Immature natural killer cell (primary cell): ENCODE results near the gene TRIM33. TPM values are rescaled to one million over a fixed set of nuclear protein-coding genes. Genes with fewer than 3 reads are reported as not detected.
"Not testable (repeated sequence)": the region's sequence is repeated elsewhere in the genome, so short reads cannot be mapped to it uniquely, and the experiment has no call there.

Source experiments
- DNase-seq, 3 donors: peaks; one replicate each; pipeline ENCODE4 v3.0.0; 2022; ENCODE audit warnings: mixed read lengths in 1 of 3
- H3K27ac Mint-ChIP-seq, 6 donors: one replicate each; pipeline ENCODE4 v1.8.0; 2020; ENCODE audit warnings: mixed read lengths in 6 of 6, mild to moderate bottlenecking in 5 of 6, inconsistent platforms in 4 of 6, moderate library complexity in 3 of 6
- H3K27me3 Mint-ChIP-seq, 3 donors: one replicate each; pipeline ENCODE4 v1.8.0; 2020 to 2021; ENCODE audit warnings: low read depth in 3 of 3, mild to moderate bottlenecking in 3 of 3, mixed read lengths in 3 of 3, moderate library complexity in 3 of 3, inconsistent platforms in 1 of 3
- H3K36me3 Mint-ChIP-seq, 3 donors: one replicate each; pipeline ENCODE4 v1.8.0; 2020; ENCODE audit warnings: mixed read lengths in 3 of 3, inconsistent platforms in 2 of 3, mild to moderate bottlenecking in 2 of 3
- H3K4me1 Mint-ChIP-seq, 2 donors: one replicate each; pipeline ENCODE4 v1.8.0; 2020; ENCODE audit warnings: inconsistent platforms in 2 of 2, mild to moderate bottlenecking in 2 of 2, mixed read lengths in 2 of 2, moderate library complexity in 1 of 2
- H3K4me3 Mint-ChIP-seq, 5 donors: one replicate each; pipeline ENCODE4 v1.8.0; 2020; ENCODE audit warnings: mild to moderate bottlenecking in 5 of 5, mixed read lengths in 5 of 5, inconsistent platforms in 3 of 5, moderate library complexity in 3 of 5
- H3K9me3 Mint-ChIP-seq, 6 donors: one replicate each; pipeline ENCODE4 v1.8.0; 2020; ENCODE audit warnings: mild to moderate bottlenecking in 6 of 6, mixed read lengths in 6 of 6, inconsistent platforms in 4 of 6, moderate library complexity in 3 of 6
- polyA plus RNA-seq, 3 donors: library from polyadenylated mRNA; unstranded; fragments of 300-500 nt; fragmentation: Illumina TruSeq; gene quantifications; one replicate each; pipeline ENCODE4 v1.2.3, GENCODE V29; 2021

TRIM33 gene
- polyA plus RNA-seq, 3 donors from 2014 or later = 17.3 to 43.3 (median 28.0) TPM

DNA sequence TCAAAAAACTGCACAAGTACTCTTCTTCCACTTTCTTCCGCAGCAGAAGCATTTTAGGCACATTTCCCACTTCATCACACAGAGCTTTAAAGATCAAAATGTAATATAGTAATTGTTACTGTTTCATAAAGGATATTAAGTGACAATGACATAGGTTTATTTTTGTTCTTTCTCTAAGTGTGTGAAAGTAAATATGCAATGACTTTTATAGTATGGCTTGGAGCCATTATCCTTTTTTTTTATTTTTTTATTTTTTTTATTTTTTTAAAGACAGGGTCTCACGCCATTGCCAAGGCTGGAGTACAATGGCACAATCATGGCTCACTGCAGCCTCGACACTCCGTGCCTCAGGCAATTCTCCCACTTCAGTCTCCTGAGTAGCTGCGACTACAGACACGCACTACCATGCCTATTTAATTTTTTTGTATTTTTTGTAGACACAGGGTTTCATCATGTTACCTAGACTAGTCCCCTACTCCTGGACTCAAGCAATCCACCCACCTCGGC is 7.0 kb downstream of the TRIM33 start:
- Mint-ChIP-seq H3K4me3 (peak overlapping the region in 1 of 5 donors; percentile 21), H3K4me1 (peaks cover 74 to 92% of the 10 kb centered on the region in 2 donors), H3K36me3 (peaks cover 0 to 4% (median 0%) of the 10 kb centered on the region in 3 donors), H3K27ac (peak overlapping the region; percentile 38 to 95 (median 88)), H3K27me3 (peaks cover 0 to 3% (median 0%) of the 10 kb centered on the region in 3 donors), H3K9me3 (no peaks in the 10 kb centered on the region)
- DNase-seq = no peak

DNA sequence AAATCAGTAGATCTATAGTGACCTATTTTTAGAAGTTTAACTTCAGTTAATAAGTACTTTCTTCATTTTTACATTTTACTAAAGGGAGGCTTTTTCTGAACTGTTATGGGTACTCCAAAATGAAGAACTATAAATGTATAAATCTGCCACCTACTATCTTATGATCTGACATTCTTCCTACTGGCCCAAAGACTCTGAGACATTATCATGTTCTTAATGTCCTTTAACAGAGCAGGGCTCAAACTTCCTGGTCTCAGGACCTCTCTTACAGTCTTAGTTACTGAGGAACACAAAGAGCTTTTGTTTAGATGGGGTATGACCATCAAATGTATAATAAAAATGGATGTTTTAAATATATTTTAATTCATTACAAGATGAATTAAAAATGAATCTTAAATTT is 8.9 kb downstream of the TRIM33 start:
- Mint-ChIP-seq H3K9me3 (no peaks in the 10 kb centered on the region), H3K4me3 (no peak overlapping the region), H3K36me3 (peaks cover 0 to 4% (median 0%) of the 10 kb centered on the region in 3 donors), H3K4me1 (peaks cover 67 to 90% of the 10 kb centered on the region in 2 donors), H3K27ac (peak overlapping the region in 4 of 6 donors; percentile 5 to 49 (median 28)), H3K27me3 (peaks cover 0 to 3% (median 0%) of the 10 kb centered on the region in 3 donors)
- no peak for DNase-seq

DNA sequence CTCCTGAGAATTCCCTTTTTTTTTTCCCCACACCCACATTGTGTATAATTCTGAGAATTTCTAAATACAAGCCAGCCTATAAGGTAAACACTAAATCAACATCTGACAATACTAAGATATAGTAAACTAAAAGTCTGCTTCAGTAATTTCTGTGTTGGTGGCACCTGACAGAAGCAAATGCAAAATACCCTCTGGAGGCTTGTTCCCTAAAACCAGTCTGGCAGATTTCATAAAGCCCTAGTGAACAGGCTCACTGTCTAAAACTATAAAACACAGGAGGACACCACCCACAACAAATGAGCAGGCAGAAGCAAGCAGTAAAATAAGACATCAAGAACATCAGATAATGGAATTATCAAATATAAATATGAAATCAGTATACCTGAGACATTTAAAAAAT is 11.5 kb downstream of the TRIM33 start:
- Mint-ChIP-seq H3K27me3 (no peaks in the 10 kb centered on the region), H3K36me3 (no peaks in the 10 kb centered on the region), H3K4me3 (peak overlapping the region in 1 of 5 donors; percentile 34), H3K4me1 (peaks cover 53 to 88% of the 10 kb centered on the region in 2 donors), H3K9me3 (no peaks in the 10 kb centered on the region), H3K27ac (peak overlapping the region in 3 of 6 donors; percentile 15 to 80 (median 27))
- no peak for DNase-seq

DNA sequence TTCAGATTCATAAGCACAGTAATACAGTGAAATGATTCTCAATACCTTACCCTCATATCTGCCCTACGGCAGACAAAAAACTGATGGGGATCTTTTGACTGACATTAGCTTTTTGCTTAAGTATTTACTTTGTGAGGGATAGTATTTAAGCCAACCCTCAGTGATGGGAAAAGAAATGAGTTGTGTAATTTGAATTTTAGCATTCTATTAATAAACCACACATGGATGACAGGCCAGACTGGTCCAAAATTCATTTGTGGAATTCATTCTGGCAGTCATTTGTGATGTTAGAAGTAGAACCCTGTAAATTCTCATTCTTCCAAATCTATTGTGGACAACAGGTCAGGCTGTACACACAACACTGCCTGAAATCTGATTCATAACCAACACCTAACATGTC is 14.9 kb downstream of the TRIM33 start:
- peaks cover 7 to 8% (median 7%) of the 10 kb centered on the region in 3 donors for H3K36me3 Mint-ChIP-seq
- no peaks in the 10 kb centered on the region for H3K27me3 Mint-ChIP-seq
- DNase-seq = no peak
- peaks cover 53 to 90% of the 10 kb centered on the region in 2 donors for H3K4me1 Mint-ChIP-seq
- peaks cover 0 to 2% (median 0%) of the 10 kb centered on the region in 6 donors for H3K9me3 Mint-ChIP-seq
- no peak overlapping the region for H3K4me3 Mint-ChIP-seq
- H3K27ac Mint-ChIP-seq = peak overlapping the region in 2 of 6 donors; percentile 19 to 57

DNA sequence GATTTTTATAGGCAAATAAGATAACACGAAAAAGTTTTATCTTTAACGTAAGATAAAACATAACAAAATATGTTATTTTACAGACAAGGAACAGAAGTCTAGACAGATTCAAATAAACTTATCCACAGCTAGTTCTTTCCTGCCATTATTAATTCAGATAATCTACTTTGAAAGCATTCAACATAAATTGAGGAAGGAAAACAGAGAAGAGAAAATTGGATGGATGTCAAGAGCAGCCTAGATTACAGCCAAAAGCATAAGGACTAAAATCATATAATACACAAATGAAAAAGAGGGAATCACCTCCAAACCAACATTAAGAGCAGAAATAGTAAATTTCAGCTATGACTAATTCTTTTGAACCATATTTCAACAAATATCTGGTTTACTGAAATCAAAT is 15.5 kb downstream of the TRIM33 start:
- Mint-ChIP-seq H3K36me3 (peaks cover 7 to 8% (median 7%) of the 10 kb centered on the region in 3 donors), H3K4me1 (peaks cover 59 to 90% of the 10 kb centered on the region in 2 donors), H3K27ac (peak overlapping the region in 1 of 6 donors; percentile 46), H3K27me3 (no peaks in the 10 kb centered on the region), H3K4me3 (peak overlapping the region in 1 of 5 donors; percentile 42), H3K9me3 (peaks cover 0 to 2% (median 0%) of the 10 kb centered on the region in 6 donors)
- DNase-seq = no peak

GRCh38 chr1:114492978-114493377 is 18.0 kb downstream of the TRIM33 start:
- H3K36me3 Mint-ChIP-seq = peaks cover 7 to 8% (median 7%) of the 10 kb centered on the region in 3 donors
- H3K4me3 Mint-ChIP-seq = peak overlapping the region in 2 of 5 donors; percentile 8 to 19
- peaks cover 0 to 2% (median 0%) of the 10 kb centered on the region in 6 donors for H3K9me3 Mint-ChIP-seq
- H3K4me1 Mint-ChIP-seq = peaks cover 65 to 93% of the 10 kb centered on the region in 2 donors
- peaks cover 0 to 1% (median 0%) of the 10 kb centered on the region in 3 donors for H3K27me3 Mint-ChIP-seq
- H3K27ac Mint-ChIP-seq = peak overlapping the region in 4 of 6 donors; percentile 21 to 63 (median 54)
- DNase-seq = no peak

GRCh38 chr1:114490274-114490693 is 20.7 kb downstream of the TRIM33 start:
- H3K4me3 Mint-ChIP-seq = peak overlapping the region in 4 of 5 donors; percentile 40 to 64 (median 54)
- H3K9me3 Mint-ChIP-seq = peaks cover 0 to 2% (median 0%) of the 10 kb centered on the region in 6 donors
- H3K36me3 Mint-ChIP-seq = peaks cover 7 to 8% (median 7%) of the 10 kb centered on the region in 3 donors
- no peak for DNase-seq
- peak overlapping the region; percentile 9 to 86 (median 72) for H3K27ac Mint-ChIP-seq
- peaks cover 73 to 94% of the 10 kb centered on the region in 2 donors for H3K4me1 Mint-ChIP-seq
- peaks cover 0 to 3% (median 2%) of the 10 kb centered on the region in 3 donors for H3K27me3 Mint-ChIP-seq

GRCh38 chr1:114488739-114489138 is 22.3 kb downstream of the TRIM33 start:
- Mint-ChIP-seq H3K4me3 (peak overlapping the region; percentile 17 to 64 (median 59)), H3K27me3 (peaks cover 0 to 3% (median 2%) of the 10 kb centered on the region in 3 donors), H3K9me3 (peaks cover 0 to 2% (median 0%) of the 10 kb centered on the region in 6 donors), H3K4me1 (peaks cover 72 to 87% of the 10 kb centered on the region in 2 donors), H3K27ac (peak overlapping the region; percentile 62 to 88 (median 78)), H3K36me3 (peaks cover 7 to 8% (median 7%) of the 10 kb centered on the region in 3 donors)
- no peak for DNase-seq

DNA sequence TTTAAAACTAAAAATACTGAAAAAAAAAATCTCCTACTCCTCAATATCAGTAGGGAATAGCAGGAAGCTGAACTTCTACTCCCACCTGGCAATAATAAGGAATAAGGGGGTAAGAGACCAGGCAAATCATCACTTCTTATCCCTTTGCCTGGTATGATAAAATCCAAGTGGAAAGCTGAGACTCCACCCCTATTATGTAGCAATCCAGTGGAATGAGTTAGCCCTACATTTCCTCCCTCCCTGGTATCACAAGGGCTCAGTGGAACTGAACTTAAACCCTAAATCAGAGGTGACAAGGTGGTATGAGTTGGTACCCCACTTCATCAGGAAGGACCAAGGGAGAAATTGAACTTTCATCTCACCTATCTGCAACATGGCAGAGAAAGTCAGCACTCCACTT is 25.7 kb downstream of the TRIM33 start:
- H3K27me3 Mint-ChIP-seq = peaks cover 0 to 3% (median 2%) of the 10 kb centered on the region in 3 donors
- H3K9me3 Mint-ChIP-seq = no peaks in the 10 kb centered on the region
- H3K36me3 Mint-ChIP-seq = no peaks in the 10 kb centered on the region
- DNase-seq = no peak
- H3K4me1 Mint-ChIP-seq = peaks cover 71 to 82% of the 10 kb centered on the region in 2 donors
- H3K27ac Mint-ChIP-seq = peak overlapping the region in 2 of 6 donors; percentile 8 to 61
- H3K4me3 Mint-ChIP-seq = no peak overlapping the region

DNA sequence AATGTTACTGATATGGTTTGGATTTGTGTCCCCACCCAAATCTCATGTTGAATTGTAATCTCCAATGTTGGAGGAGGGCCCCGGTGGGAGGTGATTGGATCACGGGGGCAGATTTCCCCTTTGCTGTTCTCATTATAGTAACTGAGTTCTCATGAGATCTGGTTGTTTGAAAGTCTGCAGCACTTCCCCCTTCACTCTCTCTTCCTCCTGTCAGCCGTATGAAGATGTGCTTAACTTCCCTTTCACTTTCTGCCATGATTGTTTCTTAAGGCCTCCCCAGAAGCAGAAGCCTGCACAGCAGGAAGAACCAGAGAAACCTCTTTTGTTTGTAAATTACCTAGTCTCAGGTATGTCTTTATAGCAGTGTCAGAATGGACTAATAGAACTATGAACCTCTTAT is 28.4 kb downstream of the TRIM33 start:
- peak in 2 of 3 donors; percentile 23 to 28 for DNase-seq
- H3K27me3 Mint-ChIP-seq = peaks cover 0 to 2% (median 2%) of the 10 kb centered on the region in 3 donors
- H3K9me3 Mint-ChIP-seq = peaks cover 0 to 3% (median 0%) of the 10 kb centered on the region in 6 donors
- peak overlapping the region; percentile 74 to 92 (median 80) for H3K27ac Mint-ChIP-seq
- H3K4me3 Mint-ChIP-seq = peak overlapping the region; percentile 13 to 70 (median 49)
- H3K36me3 Mint-ChIP-seq = peaks cover 0 to 5% (median 4%) of the 10 kb centered on the region in 3 donors
- peaks cover 66 to 83% of the 10 kb centered on the region in 2 donors for H3K4me1 Mint-ChIP-seq

GRCh38 chr1:114479636-114480035 is 31.4 kb downstream of the TRIM33 start:
- peak overlapping the region in 1 of 5 donors; percentile 42 for H3K4me3 Mint-ChIP-seq
- H3K9me3 Mint-ChIP-seq, DNase-seq, H3K36me3 Mint-ChIP-seq, H3K27me3 Mint-ChIP-seq: not testable (repeated sequence)
- peaks cover 75 to 89% of the 10 kb centered on the region in 2 donors for H3K4me1 Mint-ChIP-seq
- peak overlapping the region in 5 of 6 donors; percentile 8 to 43 (median 13) for H3K27ac Mint-ChIP-seq

DNA sequence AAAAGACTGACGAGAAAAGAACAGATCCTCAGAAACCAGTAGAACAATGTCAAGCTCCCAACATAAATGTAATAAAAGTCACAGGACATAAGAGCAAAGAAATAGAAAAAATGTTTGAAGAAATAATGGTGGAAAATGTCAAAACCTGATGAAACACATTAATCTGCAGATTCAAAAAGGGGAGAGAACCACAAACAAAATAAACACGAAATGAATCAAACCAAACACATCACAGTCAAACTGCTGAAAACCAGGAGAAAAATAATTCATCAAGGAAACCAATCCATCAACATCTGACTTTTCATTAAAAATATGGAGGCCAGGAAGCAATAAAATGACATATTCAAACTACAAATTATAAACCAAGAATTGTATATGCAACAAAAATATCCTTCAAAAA is 31.9 kb downstream of the TRIM33 start:
- Mint-ChIP-seq H3K36me3 (peaks cover 0 to 5% (median 4%) of the 10 kb centered on the region in 3 donors), H3K9me3 (peaks cover 0 to 3% (median 0%) of the 10 kb centered on the region in 6 donors), H3K27ac (peak overlapping the region in 5 of 6 donors; percentile 8 to 43 (median 16)), H3K4me3 (peak overlapping the region in 4 of 5 donors; percentile 3 to 42 (median 24)), H3K4me1 (peaks cover 75 to 90% of the 10 kb centered on the region in 2 donors), H3K27me3 (no peaks in the 10 kb centered on the region)
- no peak for DNase-seq

DNA sequence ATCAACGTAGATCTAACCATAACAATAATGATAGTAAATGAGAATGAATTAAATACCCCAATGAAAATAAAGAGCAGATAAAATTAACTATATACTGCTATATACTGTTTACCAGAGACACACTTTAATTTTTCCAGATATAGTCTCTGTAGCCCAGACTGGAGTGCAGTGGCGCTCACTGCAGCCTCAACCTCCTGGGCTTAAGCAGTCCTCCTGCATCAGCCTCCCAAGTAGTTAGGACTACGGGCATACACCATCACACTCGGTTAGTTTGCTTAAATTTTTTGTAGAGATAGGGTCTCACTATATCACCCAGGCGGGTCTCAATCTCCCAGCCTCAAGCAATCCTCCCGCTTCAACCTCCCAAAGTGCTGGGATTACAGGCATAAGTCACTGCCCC is 37.2 kb downstream of the TRIM33 start:
- Mint-ChIP-seq H3K27ac (peak overlapping the region in 5 of 6 donors; percentile 1 to 73 (median 29)), H3K36me3 (peaks cover 4 to 5% (median 4%) of the 10 kb centered on the region in 3 donors), H3K27me3 (no peaks in the 10 kb centered on the region), H3K4me3 (peak overlapping the region in 1 of 5 donors; percentile 19), H3K9me3 (no peaks in the 10 kb centered on the region), H3K4me1 (peaks cover 62 to 94% of the 10 kb centered on the region in 2 donors)
- no peak for DNase-seq

DNA sequence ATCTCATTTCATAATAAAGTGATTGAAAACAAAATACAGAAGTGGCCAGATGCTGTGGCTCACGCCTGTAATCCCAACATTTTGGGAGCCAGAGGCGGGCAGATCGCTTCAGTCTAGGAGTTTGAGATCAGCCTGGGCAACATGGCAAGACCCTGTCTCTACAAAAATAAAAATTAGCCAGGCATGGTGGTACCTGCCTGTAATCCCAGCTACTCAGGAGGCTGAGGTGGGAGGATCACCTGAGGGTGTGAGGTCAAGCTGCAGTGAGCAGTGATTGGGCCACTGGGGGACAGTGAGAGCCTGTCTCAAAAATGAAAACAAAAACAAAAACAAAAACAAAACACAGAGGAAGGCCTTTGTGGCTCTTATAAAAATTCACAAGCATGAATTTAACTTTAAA is 38.6 kb downstream of the TRIM33 start:
- H3K4me3 Mint-ChIP-seq = peak overlapping the region in 2 of 5 donors; percentile 30 to 45
- H3K4me1 Mint-ChIP-seq = peaks cover 67 to 94% of the 10 kb centered on the region in 2 donors
- no peak for DNase-seq
- no peaks in the 10 kb centered on the region for H3K9me3 Mint-ChIP-seq
- H3K27me3 Mint-ChIP-seq = no peaks in the 10 kb centered on the region
- peaks cover 4 to 5% (median 4%) of the 10 kb centered on the region in 3 donors for H3K36me3 Mint-ChIP-seq
- H3K27ac Mint-ChIP-seq = peak overlapping the region in 3 of 6 donors; percentile 18 to 38 (median 23)
